Activated naive CD4-positive, alpha-beta T cell (primary cell): ENCODE results near the gene TOR3A.
"Not testable (repeated sequence)": the region's sequence is repeated elsewhere in the genome, so short reads cannot be mapped to it uniquely, and the experiment has no call there.

Experiments used
- DNase-seq, 4 experiments: peaks; one replicate each; lab custom pipeline; 2025; lab: John Stamatoyannopoulos, UW

TOR3A gene

DNA sequence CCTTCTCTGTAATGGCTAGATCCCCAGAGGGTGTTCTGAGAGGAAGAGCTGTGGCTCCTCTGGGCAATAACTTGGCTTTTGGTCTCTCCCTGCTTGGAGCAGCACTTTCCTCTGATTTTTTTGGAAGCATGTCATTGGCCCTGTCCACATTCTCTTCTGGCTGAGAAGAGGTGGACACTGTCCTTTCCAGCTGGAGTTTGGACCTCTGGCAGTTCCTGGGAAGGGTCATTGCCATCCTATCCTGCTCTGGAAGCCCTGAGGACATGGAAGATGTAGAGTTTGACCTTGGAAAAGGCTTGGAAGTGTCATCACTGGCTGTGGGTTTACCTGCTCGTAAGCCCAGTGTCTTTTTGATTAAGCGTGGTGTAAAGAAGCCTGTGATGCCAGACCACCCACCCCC, 26.8 kb downstream of the TOR3A start:
- no peak for DNase-seq

DNA sequence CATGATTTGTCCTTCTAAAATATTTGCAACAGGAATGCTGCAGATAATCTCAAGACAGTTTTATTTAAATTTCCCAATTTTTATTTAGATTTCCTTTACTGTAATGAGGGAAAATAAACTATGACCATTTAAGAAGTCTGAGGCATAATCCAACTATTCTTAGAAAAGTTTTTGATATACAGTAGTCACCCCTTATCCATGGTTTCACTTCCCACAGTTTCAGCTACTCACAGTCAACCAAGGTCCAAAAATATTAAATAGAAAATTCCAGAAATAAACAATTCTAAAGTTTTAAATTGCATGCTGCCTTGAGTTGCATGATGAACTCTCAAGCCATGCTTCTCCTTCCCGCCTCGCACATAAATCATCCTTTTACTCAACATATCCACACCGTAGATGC, 33.3 kb downstream of the TOR3A start:
- DNase-seq: no peak

DNA sequence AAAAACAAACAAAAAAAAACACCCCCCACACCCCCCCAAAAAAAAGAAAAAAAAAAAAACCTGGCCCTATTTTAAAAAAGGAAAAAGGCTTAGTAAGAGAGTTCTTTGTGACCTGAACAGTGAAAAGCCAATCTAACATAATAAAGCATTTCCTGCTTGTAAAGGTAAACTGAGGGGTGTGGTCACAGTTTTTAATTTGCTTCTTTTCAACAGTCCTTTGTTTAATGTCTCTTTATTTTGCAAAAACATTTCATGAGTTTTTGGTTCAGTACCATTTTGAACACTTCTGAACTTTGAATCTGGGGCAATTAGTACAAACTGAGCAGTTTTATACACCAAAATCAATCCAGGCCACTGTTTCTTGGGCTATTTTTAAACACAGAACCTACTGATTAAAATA, 37.6 kb downstream of the TOR3A start:
- no peak for DNase-seq

DNA sequence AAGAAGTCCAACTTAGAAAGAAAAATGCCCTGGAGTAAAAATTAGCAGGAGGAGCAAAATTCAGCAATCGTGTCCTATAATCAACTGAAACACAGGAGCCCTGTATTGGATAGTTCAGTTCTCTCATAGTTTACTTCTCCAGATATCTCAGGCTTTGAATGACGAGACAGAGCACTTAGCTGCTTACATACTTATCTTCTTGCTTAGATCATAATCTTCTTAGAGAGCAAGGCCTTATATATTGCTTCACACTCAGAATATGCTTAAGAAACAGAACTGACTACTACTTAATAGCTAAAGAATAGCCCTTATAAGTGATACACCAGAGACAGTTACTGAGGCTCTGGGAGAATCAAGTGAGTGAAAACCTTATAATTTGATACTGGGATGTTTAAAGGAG, 38.9 kb downstream of the TOR3A start:
- no peak for DNase-seq

DNA sequence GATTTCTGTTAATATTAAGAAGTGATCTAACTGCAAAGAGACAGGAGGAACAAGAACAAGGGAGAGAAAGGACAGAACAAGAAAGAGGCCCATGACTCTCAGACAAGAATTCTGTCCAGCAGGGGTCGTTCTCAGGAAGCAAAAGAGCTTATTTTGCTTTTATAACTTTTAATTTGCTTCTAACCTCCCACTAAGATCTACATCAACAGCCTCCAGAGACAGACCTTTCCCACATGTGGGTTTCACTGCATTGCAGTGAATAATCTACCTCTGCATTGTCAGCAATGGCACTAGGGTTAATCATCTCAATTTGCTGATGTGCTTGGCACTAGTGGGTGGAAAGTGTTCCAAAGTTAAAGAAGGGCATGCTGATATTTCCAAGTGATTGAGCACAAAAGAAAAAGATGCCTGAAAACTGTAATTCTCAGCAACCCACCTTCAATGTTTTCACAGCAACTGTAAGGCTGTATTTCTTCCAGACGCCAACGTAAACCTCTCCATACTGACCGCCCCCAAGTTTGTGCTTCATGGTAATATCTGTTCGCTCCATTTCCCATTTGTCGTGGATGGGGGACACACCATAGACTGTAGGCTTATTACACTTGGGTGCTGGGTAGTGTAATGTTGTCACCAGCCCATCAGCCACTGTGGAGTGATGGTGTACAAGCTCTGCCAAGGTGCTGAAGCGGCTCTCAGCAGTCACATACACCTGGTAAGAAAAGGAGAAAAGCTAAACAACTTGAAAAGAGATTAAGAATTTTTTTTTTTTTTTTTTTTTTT, 39.5 kb downstream of the TOR3A start:
- no peak for DNase-seq

DNA sequence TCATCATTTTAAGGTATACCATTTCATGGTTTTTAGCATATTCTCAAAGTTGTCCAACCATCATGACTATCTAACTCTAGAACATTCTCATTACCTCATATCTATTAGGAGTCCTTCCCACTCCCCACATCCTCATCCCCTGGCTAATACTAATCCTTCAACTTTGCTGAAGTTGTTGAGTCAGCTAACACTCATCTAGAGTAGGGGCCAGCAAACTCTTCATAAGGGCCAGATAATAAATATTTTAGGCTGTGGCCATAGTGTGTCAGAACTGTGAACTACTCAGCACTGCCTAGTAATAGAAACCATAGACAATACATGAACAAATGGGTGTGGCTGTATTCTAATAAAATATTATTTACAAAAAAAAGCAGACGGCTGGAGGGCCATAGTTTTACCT, 43.0 kb downstream of the TOR3A start:
- no peak for DNase-seq

DNA sequence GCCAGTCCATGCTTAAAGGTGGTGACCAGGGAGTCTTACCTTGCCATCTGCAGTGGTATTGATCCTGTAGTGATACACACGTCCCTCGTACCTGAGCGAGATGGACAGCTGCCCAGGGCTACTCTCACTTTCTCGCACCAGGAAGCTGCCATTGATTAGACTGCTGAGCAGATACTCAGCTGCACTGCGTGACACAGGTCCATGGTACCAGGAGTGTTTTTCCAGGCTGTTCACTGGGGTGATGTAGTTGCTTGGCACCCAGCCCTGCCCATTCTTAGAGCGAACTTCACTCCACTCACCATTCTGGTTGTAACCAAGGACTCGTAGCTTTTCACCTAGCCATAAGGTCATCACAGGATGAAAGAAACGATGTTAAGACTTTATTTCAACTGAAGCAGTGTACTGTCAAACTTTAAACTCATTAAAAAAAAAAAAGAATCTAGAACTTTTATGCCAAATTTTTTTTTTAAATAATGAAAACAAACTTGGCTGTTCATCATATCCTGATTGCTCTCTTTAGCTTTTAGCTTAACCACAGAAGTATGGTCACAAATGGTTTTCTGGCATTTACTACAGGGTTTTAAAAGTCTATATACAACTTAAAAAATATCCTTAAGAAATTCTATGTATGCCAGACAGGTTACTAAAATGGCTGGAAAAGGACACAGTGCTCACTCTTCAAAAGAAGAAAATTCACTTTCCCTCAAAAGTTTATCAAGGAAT, 44.6 kb downstream of the TOR3A start:
- no peak for DNase-seq

DNA sequence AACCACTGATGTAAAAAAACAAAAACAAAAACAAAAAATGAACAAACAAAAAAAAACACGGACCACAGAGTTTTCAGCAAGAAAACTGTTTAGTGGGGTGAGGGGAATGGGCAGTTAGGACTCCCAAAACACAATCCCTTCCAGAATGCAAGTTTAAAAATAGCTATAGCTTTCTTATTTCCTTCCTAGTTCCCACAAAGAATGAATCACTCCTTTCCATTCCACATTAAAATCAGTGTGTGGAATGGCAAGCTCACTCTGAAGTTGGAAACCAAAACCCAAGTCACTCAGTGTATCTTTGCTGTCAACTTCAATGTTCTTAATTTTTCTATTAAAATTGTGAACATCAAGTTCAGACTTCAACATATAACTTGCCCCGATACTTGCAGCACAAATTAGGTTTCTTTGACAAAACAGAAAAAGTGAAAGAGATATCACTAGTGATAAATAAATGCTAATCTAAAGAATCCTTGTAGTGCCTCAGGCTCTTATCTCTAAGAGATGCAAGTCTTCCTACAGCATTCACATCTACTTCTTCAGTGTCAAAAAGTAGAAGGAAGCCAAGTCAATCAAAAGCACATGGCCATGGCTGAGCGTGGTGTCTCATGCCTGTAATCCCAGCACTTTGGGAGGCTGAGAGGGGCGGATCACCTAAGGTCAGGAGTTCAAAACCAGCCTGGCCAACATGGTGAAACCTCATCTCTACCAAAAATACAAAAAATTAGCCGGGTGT, 45.5 kb downstream of the TOR3A start:
- no peak for DNase-seq

DNA sequence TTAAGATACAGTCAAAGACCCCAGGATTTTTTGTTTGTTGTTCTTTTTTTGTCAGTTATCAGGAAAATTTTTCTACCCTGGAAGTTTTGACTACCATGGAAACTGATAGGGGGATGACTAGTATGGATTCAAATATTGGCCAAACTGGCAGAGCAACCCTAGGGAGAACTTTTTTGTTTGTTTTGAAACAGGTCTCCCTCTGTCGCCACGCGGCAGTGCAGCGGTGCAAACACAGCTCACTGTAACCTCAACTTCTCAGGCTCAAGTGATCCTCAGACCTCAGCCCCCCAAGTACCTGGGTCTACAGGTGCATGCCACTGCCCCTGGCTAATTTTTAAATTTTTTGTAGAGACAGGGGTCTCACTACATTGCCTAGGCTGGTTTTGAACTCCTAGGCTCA, 46.6 kb downstream of the TOR3A start:
- DNase-seq: no peak

DNA sequence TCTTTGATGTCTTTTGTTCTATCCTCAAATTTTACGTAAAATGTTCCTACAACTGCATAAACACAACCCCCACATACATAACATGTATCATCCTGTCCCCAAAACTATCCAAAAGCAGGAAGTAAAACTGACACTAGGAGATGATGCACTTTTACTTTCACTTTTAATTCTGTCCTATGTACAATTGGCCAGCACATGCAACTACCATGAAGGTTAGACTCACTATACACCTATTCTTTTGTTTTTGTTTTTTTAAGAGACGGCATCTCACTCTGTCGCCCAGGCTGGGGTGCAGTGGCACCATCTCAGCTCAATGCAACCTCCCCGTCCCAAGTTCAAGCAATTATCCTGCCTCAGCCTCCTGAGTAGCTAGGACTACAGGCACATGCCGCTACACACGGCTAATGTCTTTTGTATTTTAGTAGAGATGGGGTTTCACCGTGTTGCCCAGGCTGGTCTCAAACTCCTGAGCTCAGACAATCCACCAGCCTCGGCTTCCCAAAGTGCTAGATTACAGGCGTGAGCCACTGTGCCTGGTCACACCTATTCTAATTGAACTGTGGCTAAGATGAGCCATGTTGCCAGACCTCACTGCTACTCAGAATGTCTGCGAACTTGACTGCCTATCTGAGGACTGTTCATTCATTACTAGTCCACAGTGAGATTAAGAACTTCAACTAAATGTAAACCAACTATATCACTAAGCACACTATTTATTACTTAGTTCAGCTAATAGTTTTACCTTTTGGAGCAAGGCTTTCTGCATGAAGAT, 48.0 kb downstream of the TOR3A start:
- DNase-seq: no peak

DNA sequence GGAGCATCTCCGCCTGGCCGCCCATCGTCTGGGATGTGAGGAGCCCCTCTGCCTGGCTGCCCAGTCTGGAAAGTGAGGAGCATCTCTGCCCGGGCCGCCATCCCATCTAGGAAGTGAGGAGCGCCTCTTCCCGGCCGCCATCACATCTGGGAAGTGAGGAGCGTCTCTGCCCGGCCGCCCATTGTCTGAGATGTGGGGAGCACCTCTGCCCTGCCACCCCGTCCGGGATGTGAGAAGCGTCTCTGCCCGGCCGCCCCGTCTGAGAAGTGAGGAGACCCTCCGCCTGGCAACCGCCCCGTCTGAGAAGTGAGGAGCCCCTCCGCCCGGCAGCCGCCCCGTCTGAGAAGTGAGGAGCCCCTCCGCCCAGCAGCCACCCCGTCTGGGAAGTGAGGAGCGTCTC, 53.3 kb downstream of the TOR3A start:
- DNase-seq: not testable (repeated sequence)

DNA sequence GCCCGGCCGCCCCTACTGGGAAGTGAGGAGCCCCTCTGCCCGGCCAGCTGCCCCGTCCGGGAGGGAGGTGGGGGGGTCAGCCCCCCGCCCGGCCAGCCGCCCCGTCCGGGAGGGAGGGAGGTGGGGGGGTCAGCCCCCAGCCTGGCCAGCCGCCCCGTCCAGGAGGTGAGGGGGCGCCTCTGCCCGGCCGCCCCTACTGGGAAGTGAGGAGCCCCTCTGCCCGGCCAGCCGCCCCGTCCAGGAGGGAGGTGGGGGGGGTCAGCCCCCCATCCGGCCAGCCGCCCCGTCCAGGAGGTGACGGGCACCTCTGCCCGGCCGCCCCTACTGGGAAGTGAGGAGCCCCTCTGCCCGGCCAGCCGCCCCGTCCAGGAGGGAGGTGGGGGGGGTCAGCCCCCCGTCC, 53.8 kb downstream of the TOR3A start:
- not testable (repeated sequence) for DNase-seq

DNA sequence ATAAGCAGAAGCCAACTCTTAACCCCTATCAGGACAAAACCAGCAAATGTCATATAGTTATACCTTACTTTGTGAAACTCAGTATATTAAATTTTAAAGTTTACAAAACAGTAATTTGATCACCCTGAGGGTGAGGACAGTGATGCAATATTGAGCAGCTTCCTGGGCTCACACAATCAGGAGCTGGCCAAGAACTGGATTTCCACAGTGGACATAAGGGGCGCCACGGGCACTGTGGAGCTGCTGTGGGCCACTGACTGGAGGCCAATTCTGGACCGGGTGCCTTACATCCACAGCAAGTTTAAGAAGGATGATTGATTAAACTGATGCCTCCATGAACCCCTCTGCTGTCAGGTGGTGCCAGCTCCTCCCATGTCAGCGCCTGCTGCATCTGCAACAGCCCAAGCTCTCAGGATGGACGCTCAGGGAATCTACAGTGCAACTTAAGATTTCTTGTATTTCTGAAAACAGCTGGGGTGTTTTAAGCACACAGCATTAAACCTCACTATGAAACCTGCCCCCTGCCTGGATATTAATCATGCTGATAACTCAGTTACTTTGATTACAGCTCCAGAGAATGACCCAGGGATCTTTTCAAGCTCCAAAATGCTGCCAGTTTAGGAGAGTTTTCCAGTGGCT, 55.9 kb downstream of the TOR3A start:
- DNase-seq: no peak

DNA sequence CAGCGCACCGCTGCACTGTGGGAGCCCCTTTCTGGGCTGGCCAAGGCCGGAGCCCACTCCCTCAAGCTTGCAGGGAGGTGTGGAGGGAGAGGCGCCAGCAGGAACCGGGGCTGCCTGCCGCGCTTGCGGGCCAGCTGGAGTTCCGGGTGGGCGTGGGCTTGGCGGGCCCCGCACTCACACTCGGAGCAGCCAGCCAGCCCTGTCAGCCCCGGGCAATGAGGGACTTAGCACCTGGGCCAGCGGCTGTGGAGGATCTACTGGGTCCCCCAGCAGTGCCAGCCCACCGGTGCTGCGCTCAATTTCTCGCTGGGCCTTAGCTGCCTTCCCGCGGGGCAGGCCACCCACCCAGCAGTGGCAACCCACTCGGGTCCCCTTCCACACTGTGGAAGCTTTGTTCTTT, 56.9 kb downstream of the TOR3A start:
- DNase-seq: not testable (repeated sequence)

DNA sequence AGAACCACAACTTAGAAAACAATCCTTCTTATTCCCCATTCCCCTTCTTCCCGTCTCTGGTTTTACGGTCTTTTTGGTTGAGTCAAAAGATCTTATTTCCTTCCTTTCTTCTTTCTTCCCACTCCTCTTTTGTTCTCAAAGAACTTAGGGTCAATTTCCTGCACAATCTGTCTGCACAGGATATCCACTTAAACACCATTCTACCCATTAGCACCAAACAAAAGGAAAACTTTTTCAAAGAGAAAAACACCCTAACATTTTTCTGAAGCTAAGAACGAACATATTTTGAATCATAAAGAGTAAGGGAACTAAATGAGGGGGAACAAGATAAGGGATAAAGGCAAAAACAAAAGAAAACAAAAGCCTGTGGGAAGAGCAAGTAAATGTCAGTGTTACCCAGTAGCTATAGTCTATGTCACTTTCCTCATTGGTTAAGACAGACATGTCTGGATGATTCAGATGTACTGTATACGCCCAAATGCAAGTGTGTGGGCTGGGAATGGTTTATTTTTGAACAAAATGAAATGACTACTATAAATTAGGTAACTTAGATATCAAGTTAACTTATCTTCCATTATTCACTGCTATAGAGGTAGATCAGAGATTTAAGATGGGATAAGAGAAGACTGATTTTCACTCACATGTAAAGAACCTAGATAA, 59.9 kb downstream of the TOR3A start:
- no peak for DNase-seq

DNA sequence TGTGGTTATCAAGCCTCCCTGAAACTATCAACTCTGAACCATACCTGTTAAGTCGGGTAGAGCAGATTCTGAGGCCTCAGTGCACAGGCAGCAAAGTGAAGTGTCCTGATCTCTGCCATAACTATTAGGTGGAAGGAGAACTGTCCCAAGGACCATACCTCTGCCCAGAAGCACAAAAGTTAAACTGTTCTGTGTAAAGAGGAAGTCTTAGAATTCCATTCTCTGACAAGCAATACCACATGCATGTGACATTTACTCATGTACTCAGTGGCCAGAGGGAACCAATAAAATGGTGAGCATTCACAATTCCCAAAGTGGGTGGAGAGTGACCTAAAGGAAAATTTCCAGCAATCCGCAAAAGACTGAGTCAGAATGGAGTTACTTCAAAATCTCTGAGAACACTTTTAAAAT, 61.0 kb downstream of the TOR3A start:
- no peak for DNase-seq

DNA sequence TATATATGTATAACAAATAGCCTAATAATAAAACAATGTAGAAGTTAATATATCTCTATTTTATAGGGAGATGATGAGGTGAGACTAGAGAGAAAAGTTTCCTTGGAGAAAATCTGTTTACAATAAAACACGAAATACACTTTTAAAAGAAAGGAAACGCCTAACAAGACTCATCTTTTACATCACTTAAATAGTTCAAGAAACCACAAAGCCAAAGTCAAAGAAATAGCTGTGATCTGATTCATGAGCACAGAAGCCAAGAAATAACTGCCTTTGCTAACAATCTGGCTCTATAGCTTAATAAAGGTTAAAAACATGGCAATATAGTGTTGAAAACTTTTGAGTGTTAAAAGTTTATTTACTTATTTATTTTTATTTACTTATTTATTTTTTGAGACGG, 61.5 kb downstream of the TOR3A start:
- no peak for DNase-seq

DNA sequence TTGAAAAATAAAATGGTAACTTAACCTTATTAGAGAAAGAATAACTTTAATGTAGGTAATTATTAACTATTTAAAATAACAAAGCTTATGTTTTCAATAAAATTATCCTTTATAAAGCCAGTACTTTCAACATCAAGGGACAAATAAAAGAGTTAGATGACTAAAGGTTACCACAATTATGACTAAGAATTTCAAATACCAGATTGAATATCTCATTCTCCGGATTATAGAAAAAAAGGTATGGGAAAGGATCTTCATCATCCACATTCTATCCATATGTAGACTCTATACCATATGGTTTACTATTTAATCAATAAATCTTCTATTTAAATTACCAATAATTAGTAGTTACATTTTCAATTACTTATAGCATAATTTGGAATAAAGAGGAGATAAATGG, 62.8 kb downstream of the TOR3A start:
- no peak for DNase-seq

DNA sequence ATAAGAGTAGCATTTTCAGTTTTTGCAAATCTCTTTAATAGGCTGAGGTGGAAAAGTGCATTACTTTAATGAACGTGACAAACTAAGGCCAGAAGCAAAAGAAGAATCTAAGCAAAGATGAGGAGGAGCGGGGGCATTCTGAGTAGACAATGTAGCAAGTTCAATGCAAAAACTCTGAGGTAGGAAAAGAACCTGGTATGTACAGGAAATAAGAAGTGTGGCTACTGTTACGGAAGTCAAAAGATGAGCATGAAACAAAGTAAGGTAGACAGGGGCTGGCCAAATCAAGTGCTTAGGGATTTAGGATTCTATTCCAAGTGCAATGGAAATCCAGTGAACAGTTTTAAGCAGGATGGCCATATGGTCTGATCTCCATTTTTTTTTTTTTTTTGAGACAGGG, 63.7 kb downstream of the TOR3A start:
- no peak for DNase-seq
